ENCODE data around the gene MRPL2. TPM values are rescaled to one million over a fixed set of nuclear protein-coding genes. Genes with fewer than 3 reads are reported as not detected.

Gene MRPL2
- total RNA-seq, 1 donor: 18.7 TPM

GRCh38 chr6:43075670-43076463, 16.6 kb upstream of the MRPL2 start, which contains the start of gene PTK7:
TSS of gene PTK7 (plus strand) at chr6:43076314. CDS start at chr6:43076489, 175 bp downstream.
- H3K4me3 ChIP-seq (ENCODE audit: low read depth, low read length): peak within 1 kb of the TSS; percentile 81
- DNase-seq (ENCODE audit: low read depth): peak; percentile 45
- no peak for TF ChIP-seq CTCF (IDR thresholded peaks at IDR 0.05; ENCODE audit: insufficient read depth, low read length)

GRCh38 chr6:43074847-43075669, 15.8 kb upstream of the MRPL2 start:
- H3K4me3 ChIP-seq (ENCODE audit: low read depth, low read length): peak overlapping the region; percentile 67
- TF ChIP-seq CTCF (IDR thresholded peaks at IDR 0.05; ENCODE audit: insufficient read depth, low read length): no peak
- peak; percentile 70 for DNase-seq (ENCODE audit: low read depth)

- peak; percentile 84 for DNase-seq (ENCODE audit: low read depth)
- TF ChIP-seq CTCF (IDR thresholded peaks at IDR 0.05; ENCODE audit: insufficient read depth, low read length): peak; percentile 65
- no peak overlapping the region for H3K4me3 ChIP-seq (ENCODE audit: low read depth, low read length)
Measured at GRCh38 chr6:43070028-43070632, 10.9 kb upstream of the MRPL2 start.

- TF ChIP-seq CTCF (IDR thresholded peaks at IDR 0.05; ENCODE audit: insufficient read depth, low read length): no peak
- H3K4me3 ChIP-seq (ENCODE audit: low read depth, low read length): no peak overlapping the region
- no peak for DNase-seq (ENCODE audit: low read depth)
Measured at GRCh38 chr6:43062818-43063217, 3.6 kb upstream of the MRPL2 start.

DNA sequence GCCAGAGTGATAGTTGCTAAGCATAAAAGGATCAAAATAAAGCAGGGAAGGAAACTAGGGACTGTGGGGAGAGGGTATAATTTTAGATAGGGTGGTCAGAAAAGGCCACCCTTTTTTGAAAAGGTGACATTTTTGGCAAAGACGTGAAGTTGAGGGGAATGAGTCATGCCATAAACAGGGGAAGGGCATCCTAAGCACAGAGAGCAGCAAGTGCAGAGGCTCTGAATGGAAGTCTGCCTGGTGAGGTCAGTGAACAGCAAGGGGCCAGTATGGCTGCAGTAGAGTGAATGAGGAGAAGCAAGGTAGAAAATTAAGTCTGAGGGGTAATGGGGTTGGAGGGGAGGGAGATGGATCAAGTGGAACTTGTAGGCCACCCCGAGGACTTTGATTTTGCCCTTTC, 2.6 kb upstream of the MRPL2 start:
- TF ChIP-seq CTCF (IDR thresholded peaks at IDR 0.05; ENCODE audit: insufficient read depth, low read length): no peak
- no peak overlapping the region for H3K4me3 ChIP-seq (ENCODE audit: low read depth, low read length)
- no peak for DNase-seq (ENCODE audit: low read depth)

DNA sequence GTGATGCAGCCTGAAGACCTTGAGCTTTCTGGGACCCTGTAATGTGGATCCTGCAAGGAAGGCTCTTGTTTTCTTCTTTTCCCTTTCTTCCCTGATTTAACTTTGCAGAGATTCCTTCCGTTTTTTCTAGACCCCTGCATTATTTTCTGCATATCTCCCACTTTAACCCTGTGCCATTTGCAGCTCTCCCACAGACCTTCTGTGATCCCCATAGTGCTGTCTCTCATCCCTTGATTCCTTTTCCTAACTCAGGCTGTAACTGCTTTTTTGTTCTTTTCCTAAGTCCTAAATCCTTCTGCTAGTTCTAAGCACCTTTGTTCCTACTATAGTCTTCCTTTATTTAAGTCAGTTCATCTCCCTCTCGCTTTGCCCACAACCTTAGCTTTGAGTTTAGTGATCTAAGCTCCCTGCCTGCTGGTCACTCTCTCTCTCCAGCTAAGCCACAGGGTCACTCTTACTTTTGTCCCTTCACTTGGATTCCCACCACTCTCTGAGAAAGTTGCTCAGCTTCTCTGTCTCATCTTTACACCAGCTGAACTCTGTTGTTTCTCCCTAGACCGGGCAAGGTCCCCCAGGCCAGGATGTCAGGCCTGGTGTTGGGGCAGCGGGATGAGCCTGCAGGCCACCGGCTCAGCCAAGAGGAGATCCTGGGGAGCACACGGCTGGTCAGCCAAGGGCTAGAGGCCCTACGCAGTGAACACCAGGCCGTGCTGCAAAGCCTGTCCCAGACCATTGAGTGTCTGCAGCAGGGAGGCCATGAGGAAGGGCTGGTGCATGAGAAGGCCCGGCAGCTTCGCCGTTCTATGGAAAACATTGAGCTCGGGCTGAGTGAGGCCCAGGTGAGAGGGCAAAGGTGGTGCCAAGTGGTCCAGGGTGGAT, 1.8 kb upstream of the MRPL2 start:
- H3K4me3 ChIP-seq (ENCODE audit: low read depth, low read length): peak overlapping the region; percentile 83

More for the DNA sequence above, 1.8 kb upstream of the MRPL2 start:
- no peak for DNase-seq (ENCODE audit: low read depth)
- no peak for TF ChIP-seq CTCF (IDR thresholded peaks at IDR 0.05; ENCODE audit: insufficient read depth, low read length)
